HUES64 (cell line): ENCODE results near the gene FAM3A.
"Not testable (repeated sequence)": the region's sequence is repeated elsewhere in the genome, so short reads cannot be mapped to it uniquely, and the experiment has no call there.

Experiments
- H3K27ac ChIP-seq: 2 replicates; pipeline ENCODE4 v1.7.0; 2013; ENCODE audit warnings: low read depth, low read length, inconsistent platforms
- H3K27me3 ChIP-seq: 2 replicates; pipeline ENCODE4 v1.6.1; 2013; ENCODE audit warnings: mild to moderate bottlenecking, low read length; ENCODE audit not compliant: insufficient read depth
- H3K36me3 ChIP-seq: 2 replicates; pipeline ENCODE4 v1.6.1; 2013; ENCODE audit warnings: mild to moderate bottlenecking, low read length; ENCODE audit not compliant: insufficient read depth
- H3K4me1 ChIP-seq: 2 replicates; pipeline ENCODE4 v1.6.1; 2013; ENCODE audit warnings: mild to moderate bottlenecking, low read length, moderate library complexity; ENCODE audit not compliant: insufficient read depth
- H3K4me3 ChIP-seq: 2 replicates; pipeline ENCODE4 v1.5.1; 2013; ENCODE audit warnings: mild to moderate bottlenecking, low read length, moderate library complexity
- H3K9ac ChIP-seq: 2 replicates; pipeline ENCODE4 v1.6.1; 2013; ENCODE audit warnings: mild to moderate bottlenecking, low read depth, low read length
- H3K9me3 ChIP-seq: 2 replicates; pipeline ENCODE4 v1.6.1; 2013; ENCODE audit warnings: low read depth, low read length; ENCODE audit not compliant: insufficient read depth
- WGBS: fragments of 150-250, 120-280 bp; methylation state at CpG from one replicate; pipeline ENCODE4 v1.1.7; 2013; ENCODE audit warnings: missing lambda C conversion rate; 5-methylcytosine and 5-hydroxymethylcytosine counted together

FAM3A gene

GRCh38 chrX:154512879-154513553 lies 3.0 kb downstream of the FAM3A start:
- Histone ChIP-seq H3K4me3 (no peak overlapping the region), H3K9ac (no peak overlapping the region), H3K36me3 (peaks cover 6% of the 10 kb centered on the region; the same call in 1 of the 2 replicates), H3K27me3 (no peaks in the 10 kb centered on the region), H3K4me1 (no peaks in the 10 kb centered on the region), H3K27ac (no peak overlapping the region), H3K9me3 (no peaks in the 10 kb centered on the region)
- WGBS = 95% methylated on average over 16 of the region's 16 CpGs

GRCh38 chrX:154511761-154512160 lies 4.3 kb downstream of the FAM3A start:
- no peaks in the 10 kb centered on the region for H3K27me3 ChIP-seq
- H3K4me3 ChIP-seq = no peak overlapping the region
- no peak overlapping the region for H3K27ac ChIP-seq
- no peaks in the 10 kb centered on the region for H3K4me1 ChIP-seq
- no peak overlapping the region for H3K9ac ChIP-seq
- H3K36me3 ChIP-seq = peaks cover 6% of the 10 kb centered on the region; the same call in 1 of the 2 replicates
- 94% methylated on average over 11 of the region's 12 CpGs for WGBS
- no peaks in the 10 kb centered on the region for H3K9me3 ChIP-seq

- no CpG with 5 or more reads among the region's 5 CpGs for WGBS
- no peak overlapping the region for H3K27ac ChIP-seq
- H3K9ac ChIP-seq = no peak overlapping the region
- no peaks in the 10 kb centered on the region for H3K4me1 ChIP-seq
- H3K27me3 ChIP-seq = no peaks in the 10 kb centered on the region
- H3K9me3 ChIP-seq = no peaks in the 10 kb centered on the region
- no peak overlapping the region for H3K4me3 ChIP-seq
- peaks cover 9% of the 10 kb centered on the region; the same call in 1 of the 2 replicates for H3K36me3 ChIP-seq
These were observed 6.6 kb downstream of the FAM3A start for GRCh38 chrX:154509455-154509854.

- no peak overlapping the region for H3K27ac ChIP-seq
- no peak overlapping the region for H3K9ac ChIP-seq
- H3K4me1 ChIP-seq = no peaks in the 10 kb centered on the region
- WGBS = 91% methylated on average over 13 of the region's 13 CpGs
- H3K36me3 ChIP-seq = peaks cover 9% of the 10 kb centered on the region; the same call in 1 of the 2 replicates
- no peaks in the 10 kb centered on the region for H3K9me3 ChIP-seq
- H3K4me3 ChIP-seq = no peak overlapping the region
- H3K27me3 ChIP-seq = no peaks in the 10 kb centered on the region
These were observed 7.7 kb downstream of the FAM3A start for GRCh38 chrX:154508384-154508745.

GRCh38 chrX:154507673-154508383 lies 8.2 kb downstream of the FAM3A start:
- Histone ChIP-seq H3K9ac (no peak overlapping the region), H3K27me3 (no peaks in the 10 kb centered on the region), H3K27ac (no peak overlapping the region), H3K9me3 (no peaks in the 10 kb centered on the region), H3K36me3 (peaks cover 9% of the 10 kb centered on the region; the same call in 1 of the 2 replicates), H3K4me3 (no peak overlapping the region), H3K4me1 (no peaks in the 10 kb centered on the region)
- WGBS = 85% methylated on average over 23 of the region's 24 CpGs

- WGBS = 95% methylated on average over 37 of the region's 37 CpGs
These were observed 9.3 kb downstream of the FAM3A start for GRCh38 chrX:154506483-154507332.

GRCh38 chrX:154505734-154506133 lies 10.3 kb downstream of the FAM3A start:
- WGBS = 82% methylated on average over 12 of the region's 12 CpGs
- Histone ChIP-seq H3K36me3 (peaks cover 9% of the 10 kb centered on the region; the same call in 1 of the 2 replicates), H3K27me3 (no peaks in the 10 kb centered on the region), H3K4me1 (no peaks in the 10 kb centered on the region), H3K27ac (no peak overlapping the region), H3K9me3 (no peaks in the 10 kb centered on the region), H3K9ac (no peak overlapping the region), H3K4me3 (no peak overlapping the region)

More at GRCh38 chrX:154506483-154507332, 9.3 kb downstream of the FAM3A start:
- Histone ChIP-seq H3K27ac (no peak overlapping the region), H3K4me3 (no peak overlapping the region), H3K27me3 (no peaks in the 10 kb centered on the region), H3K4me1 (no peaks in the 10 kb centered on the region), H3K9ac (no peak overlapping the region), H3K36me3 (peaks cover 9% of the 10 kb centered on the region; the same call in 1 of the 2 replicates), H3K9me3 (no peaks in the 10 kb centered on the region)

- Histone ChIP-seq H3K9ac (no peak overlapping the region), H3K4me3 (no peak overlapping the region), H3K9me3 (no peaks in the 10 kb centered on the region), H3K27me3 (no peaks in the 10 kb centered on the region), H3K36me3 (peaks cover 3% of the 10 kb centered on the region; the same call in 1 of the 2 replicates), H3K4me1 (no peaks in the 10 kb centered on the region), H3K27ac (no peak overlapping the region)
- 94% methylated on average over 3 of the region's 3 CpGs for WGBS
These were observed 13.0 kb downstream of the FAM3A start for GRCh38 chrX:154502989-154503388.

GRCh38 chrX:154502098-154502497 lies 13.9 kb downstream of the FAM3A start:
- Histone ChIP-seq H3K9ac (no peak overlapping the region), H3K4me3 (no peak overlapping the region), H3K9me3 (no peaks in the 10 kb centered on the region), H3K36me3 (peaks cover 3% of the 10 kb centered on the region; the same call in 1 of the 2 replicates), H3K4me1 (no peaks in the 10 kb centered on the region), H3K27me3 (no peaks in the 10 kb centered on the region), H3K27ac (no peak overlapping the region)
- WGBS = 86% methylated on average over 7 of the region's 8 CpGs

- H3K9ac ChIP-seq, H3K27me3 ChIP-seq, H3K36me3 ChIP-seq, H3K4me3 ChIP-seq, H3K4me1 ChIP-seq, H3K27ac ChIP-seq, H3K9me3 ChIP-seq: not testable (repeated sequence)
- 96% methylated on average over 7 of the region's 7 CpGs for WGBS
These were observed 14.6 kb downstream of the FAM3A start for GRCh38 chrX:154501423-154501822.

GRCh38 chrX:154496591-154497137 lies 19.4 kb downstream of the FAM3A start:
- H3K4me1 ChIP-seq, H3K27ac ChIP-seq: not testable (repeated sequence)
- 90% methylated on average over 4 of the region's 4 CpGs for WGBS

More at GRCh38 chrX:154496591-154497137, 19.4 kb downstream of the FAM3A start:
- not testable (repeated sequence) for H3K27me3 ChIP-seq, H3K9ac ChIP-seq, H3K36me3 ChIP-seq, H3K9me3 ChIP-seq, H3K4me3 ChIP-seq
